H9 (cell line): ENCODE measurements around the gene MACC1. TPM values are rescaled to one million over a fixed set of nuclear protein-coding genes. Genes with fewer than 3 reads are reported as not detected.

Source experiments
- DNase-seq: peaks from one replicate; pipeline ENCODE4 v3.0.0-alpha.2; 2017
- H2AFZ ChIP-seq: one replicate; pipeline ENCODE4 v1.6.1; 2013; ENCODE audit warnings: mild to moderate bottlenecking, low read length, control low read depth, moderate library complexity
- H2AK5ac ChIP-seq: 2 replicates; pipeline ENCODE4 v1.6.1; 2013; ENCODE audit warnings: low read length, control low read depth, mixed read lengths; ENCODE audit not compliant: insufficient read length
- H2BK120ac ChIP-seq: one replicate; pipeline ENCODE4 v1.6.1; 2013; ENCODE audit warnings: low read depth, mild to moderate bottlenecking, low read length, control low read depth, inconsistent platforms; ENCODE audit not compliant: poor library complexity, severe bottlenecking
- H2BK12ac ChIP-seq: 2 replicates; pipeline ENCODE4 v1.6.1; 2013; ENCODE audit warnings: low read length, control low read depth, mixed read lengths, low read depth; ENCODE audit not compliant: insufficient read length
- H2BK15ac ChIP-seq: 2 replicates; pipeline ENCODE4 v1.6.1; 2013; ENCODE audit warnings: low read depth, low read length, control low read depth
- H2BK20ac ChIP-seq: one replicate; pipeline ENCODE4 v1.6.1; 2013; ENCODE audit warnings: low read depth, mild to moderate bottlenecking, low read length, control low read depth, inconsistent platforms; ENCODE audit not compliant: poor library complexity, severe bottlenecking
- H2BK5ac ChIP-seq: 2 replicates; pipeline ENCODE4 v1.6.1; 2013; ENCODE audit warnings: low read length, control low read depth, mixed read lengths; ENCODE audit not compliant: insufficient read length
- H3K14ac ChIP-seq: 2 replicates; pipeline ENCODE4 v1.6.1; 2013; ENCODE audit warnings: low read length, control low read depth; ENCODE audit not compliant: insufficient read depth
- H3K18ac ChIP-seq: 2 replicates; pipeline ENCODE4 v1.6.1; 2013; ENCODE audit warnings: low read depth, mild to moderate bottlenecking, mixed read lengths, low read length, control low read depth; ENCODE audit not compliant: insufficient read length
- H3K23ac ChIP-seq: 2 replicates; pipeline ENCODE4 v1.6.1; 2013; ENCODE audit warnings: low read length, control low read depth, mixed read lengths, low read depth; ENCODE audit not compliant: insufficient read length
- H3K23me2 ChIP-seq: 2 replicates; pipeline ENCODE4 v1.6.1; 2013; ENCODE audit warnings: low read depth, mild to moderate bottlenecking, mixed read lengths, low read length, control low read depth; ENCODE audit not compliant: insufficient read length, poor library complexity, severe bottlenecking
- H3K27ac ChIP-seq: 2 replicates; pipeline ENCODE4 v1.5.1; 2013; ENCODE audit warnings: low read length, control low read depth, mixed read lengths, low read depth; ENCODE audit not compliant: insufficient read length
- H3K27me3 ChIP-seq: 2 replicates; pipeline ENCODE4 v1.6.1; 2013; ENCODE audit warnings: low read length, control low read depth, inconsistent platforms; ENCODE audit not compliant: insufficient read depth
- H3K4ac ChIP-seq: 2 replicates; pipeline ENCODE4 v1.6.1; 2013; ENCODE audit warnings: low read depth, mild to moderate bottlenecking, control low read depth, inconsistent platforms, low read length, moderate library complexity
- H3K4me1 ChIP-seq: 2 replicates; pipeline ENCODE4 v1.6.1; 2013; ENCODE audit warnings: low read length, control low read depth, inconsistent platforms; ENCODE audit not compliant: insufficient read depth
- H3K4me2 ChIP-seq: 2 replicates; pipeline ENCODE4 v1.6.1; 2013; ENCODE audit warnings: low read length, control low read depth, mixed read lengths; ENCODE audit not compliant: insufficient read length, insufficient read depth
- H3K56ac ChIP-seq: 2 replicates; pipeline ENCODE4 v1.6.1; 2013; ENCODE audit warnings: low read depth, mild to moderate bottlenecking, mixed read lengths, low read length, control low read depth; ENCODE audit not compliant: insufficient read length
- H3K79me1 ChIP-seq: 2 replicates; pipeline ENCODE4 v1.6.1; 2013; ENCODE audit warnings: low read depth, mild to moderate bottlenecking, moderate library complexity, low read length, control low read depth, inconsistent platforms; ENCODE audit not compliant: insufficient read depth, poor library complexity, severe bottlenecking
- H3K79me2 ChIP-seq: 2 replicates; pipeline ENCODE4 v1.6.1; 2013; ENCODE audit warnings: low read length, control low read depth, inconsistent platforms; ENCODE audit not compliant: insufficient read depth
- H3K9ac ChIP-seq: 2 replicates; pipeline ENCODE4 v1.6.1; 2013; ENCODE audit warnings: low read length, control low read depth, mixed read lengths; ENCODE audit not compliant: insufficient read length; ENCODE audit errors: extremely low read depth
- H3K9me3 ChIP-seq: one replicate; pipeline ENCODE4 v1.6.1; 2013; ENCODE audit warnings: low read depth, low read length, inconsistent platforms; ENCODE audit not compliant: control insufficient read depth
- H3T11ph ChIP-seq: one replicate; pipeline ENCODE4 v1.6.1; 2013; ENCODE audit warnings: mild to moderate bottlenecking, low read length, control low read depth, inconsistent platforms
- H4K20me1 ChIP-seq: one replicate; pipeline ENCODE4 v1.6.1; 2013; ENCODE audit not compliant: control insufficient read depth, insufficient read length, insufficient read depth
- H4K5ac ChIP-seq: 2 replicates; pipeline ENCODE4 v1.6.1; 2013; ENCODE audit warnings: low read depth, mild to moderate bottlenecking, mixed read lengths, low read length, control low read depth; ENCODE audit not compliant: insufficient read length
- H4K8ac ChIP-seq: replicated peaks from 2 replicates; pipeline ENCODE4 v1.6.1; 2013; ENCODE audit warnings: low read length, control low read depth, mixed read lengths, low read depth; ENCODE audit not compliant: insufficient read length
- H4K91ac ChIP-seq: 2 replicates; pipeline ENCODE4 v1.6.1; 2013; ENCODE audit warnings: low read depth, mild to moderate bottlenecking, moderate library complexity, mixed read lengths, low read length, control low read depth; ENCODE audit not compliant: insufficient read length
- H3K27ac Mint-ChIP-seq, 3 experiments: 2 replicates in 2 of 3; 3 replicates in 1 of 3; pipeline ENCODE4 v1.8.0; 2020 to 2021; ENCODE audit warnings: mixed read lengths in 3 of 3, mild to moderate bottlenecking in 1 of 3, moderate library complexity in 1 of 3
- H3K27me3 Mint-ChIP-seq: 2 replicates; pipeline ENCODE4 v1.8.0; 2021; ENCODE audit warnings: low read depth, mild to moderate bottlenecking, moderate library complexity, mixed read lengths
- H3K36me3 Mint-ChIP-seq, 3 experiments: 2 replicates in 2 of 3; 3 replicates in 1 of 3; pipeline ENCODE4 v1.8.0; 2020 to 2021; ENCODE audit warnings: low read depth in 3 of 3, mixed read lengths in 3 of 3; ENCODE audit not compliant: insufficient read depth in 1 of 3
- H3K4me1 Mint-ChIP-seq, 2 experiments: 2 replicates each; pipeline ENCODE4 v1.8.0; 2020; ENCODE audit warnings: mixed read lengths in 2 of 2
- H3K4me3 Mint-ChIP-seq, 2 experiments: 2 replicates in 1 of 2; 3 replicates in 1 of 2; pipeline ENCODE4 v1.8.0; 2020 to 2021; ENCODE audit warnings: mild to moderate bottlenecking in 2 of 2, mixed read lengths in 2 of 2, moderate library complexity in 1 of 2
- H3K9me3 Mint-ChIP-seq, 2 experiments: 2 replicates in 1 of 2; 3 replicates in 1 of 2; pipeline ENCODE4 v1.8.0; 2020; ENCODE audit warnings: mild to moderate bottlenecking in 2 of 2, mixed read lengths in 2 of 2, moderate library complexity in 1 of 2
- WGBS: extraction: QIAGEN DNeasy Blood & Tissue Kit; methylation state at CpG from one replicate; pipeline ENCODE4 v1.1.7; 2013; ENCODE audit warnings: missing lambda C conversion rate, low lambda C conversion rate, mixed read lengths; ENCODE audit not compliant: insufficient read length; ENCODE audit errors: extremely low coverage; 5-methylcytosine and 5-hydroxymethylcytosine counted together
- total RNA-seq: library from RNA; stranded (reverse); gene quantifications from 2 replicates; pipeline ENCODE4 v1.2.1, GENCODE V29; 2021
- TF ChIP-seq, protein P1 (sequence below): fragments of 200-600 bp; sonication (generic); conservative IDR thresholded peaks from 3 replicates; pipeline ENCODE4 v1.8.0; 2021; ENCODE audit warnings: antibody characterized with exemption, mild to moderate bottlenecking

MACC1 gene
- total RNA-seq, 1 experiment from 2014 or later = 11.0 TPM

DNA sequence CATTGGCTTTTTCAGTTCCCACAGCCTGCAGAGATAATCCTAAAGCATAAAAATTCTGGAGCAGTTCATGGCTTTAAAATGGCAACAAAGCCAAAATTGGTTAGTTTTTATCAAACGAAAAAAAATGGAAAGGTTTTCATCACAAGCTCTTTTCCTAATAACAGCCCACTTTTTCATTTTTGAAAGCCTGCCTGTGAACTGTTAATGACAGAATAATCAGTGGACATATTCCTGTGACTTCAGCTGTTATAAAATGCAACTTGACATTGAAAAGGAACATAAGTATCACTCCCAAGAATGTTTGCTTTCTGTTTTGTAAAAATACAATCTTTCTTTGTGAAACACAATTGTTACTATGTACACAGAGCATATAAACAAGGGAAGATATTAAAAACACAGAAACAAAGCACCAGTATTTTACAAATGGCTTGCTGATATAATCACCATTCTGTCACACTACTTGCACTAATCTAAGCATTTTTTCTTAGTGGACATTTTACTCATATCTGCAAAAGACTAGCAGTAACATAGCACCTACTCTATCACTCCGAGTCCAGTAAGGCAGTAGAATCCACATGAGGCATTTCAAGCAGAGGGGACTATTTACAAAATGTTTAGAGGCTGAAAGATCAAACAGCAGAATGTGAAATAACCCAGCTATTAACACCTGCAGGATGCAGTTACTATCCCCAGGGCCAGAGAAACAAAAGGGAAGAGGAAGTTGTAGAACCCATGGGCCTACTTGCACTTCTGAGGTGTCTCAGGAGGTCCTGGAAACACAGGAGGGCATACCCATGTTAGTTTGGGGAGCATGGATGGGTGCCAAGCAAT lies 26.4 kb downstream of the MACC1 start:
- H3K9me3 ChIP-seq = no peaks in the 10 kb centered on the region
- no peak overlapping the region for H2BK5ac ChIP-seq
- H2AK5ac ChIP-seq = no peak overlapping the region
- H3K27ac ChIP-seq = no peak overlapping the region
- Mint-ChIP-seq H3K4me1 (peaks cover 8 to 9% of the 10 kb centered on the region in 2 experiments; a peak in 1 of 4 replicates), H3K9me3 (peaks cover 4 to 6% of the 10 kb centered on the region in 2 experiments; a peak in 3 of 5 replicates), H3K36me3 (peaks cover 5 to 11% (median 7%) of the 10 kb centered on the region in 3 experiments), H3K27me3 (no peaks in the 10 kb centered on the region), H3K27ac (no peak overlapping the region), H3K4me3 (no peak overlapping the region)
- DNase-seq = no peak
- no peak overlapping the region for H2BK15ac ChIP-seq
- no peak overlapping the region for H3K9ac ChIP-seq
- H2AFZ ChIP-seq = no peak overlapping the region
- no peaks in the 10 kb centered on the region for H3K79me1 ChIP-seq
- H2BK20ac ChIP-seq = no peak overlapping the region
- no peak overlapping the region for H2BK120ac ChIP-seq
- no peaks in the 10 kb centered on the region for H4K20me1 ChIP-seq
- no peak overlapping the region for H3T11ph ChIP-seq
- WGBS = no CpG with 5 or more reads among the region's 2 CpGs
- no peaks in the 10 kb centered on the region for H3K79me2 ChIP-seq
- H2BK12ac ChIP-seq = no peak overlapping the region
- H4K5ac ChIP-seq = no peak overlapping the region
- no peak overlapping the region for H3K14ac ChIP-seq
- no peak overlapping the region for H3K18ac ChIP-seq
- no peaks in the 10 kb centered on the region for H3K23me2 ChIP-seq
- H3K4me1 ChIP-seq = no peaks in the 10 kb centered on the region; the same call in 1 of the 2 replicates
- H3K4ac ChIP-seq = no peak overlapping the region
- no peaks in the 10 kb centered on the region for H3K27me3 ChIP-seq
- TF ChIP-seq, protein P1, sequence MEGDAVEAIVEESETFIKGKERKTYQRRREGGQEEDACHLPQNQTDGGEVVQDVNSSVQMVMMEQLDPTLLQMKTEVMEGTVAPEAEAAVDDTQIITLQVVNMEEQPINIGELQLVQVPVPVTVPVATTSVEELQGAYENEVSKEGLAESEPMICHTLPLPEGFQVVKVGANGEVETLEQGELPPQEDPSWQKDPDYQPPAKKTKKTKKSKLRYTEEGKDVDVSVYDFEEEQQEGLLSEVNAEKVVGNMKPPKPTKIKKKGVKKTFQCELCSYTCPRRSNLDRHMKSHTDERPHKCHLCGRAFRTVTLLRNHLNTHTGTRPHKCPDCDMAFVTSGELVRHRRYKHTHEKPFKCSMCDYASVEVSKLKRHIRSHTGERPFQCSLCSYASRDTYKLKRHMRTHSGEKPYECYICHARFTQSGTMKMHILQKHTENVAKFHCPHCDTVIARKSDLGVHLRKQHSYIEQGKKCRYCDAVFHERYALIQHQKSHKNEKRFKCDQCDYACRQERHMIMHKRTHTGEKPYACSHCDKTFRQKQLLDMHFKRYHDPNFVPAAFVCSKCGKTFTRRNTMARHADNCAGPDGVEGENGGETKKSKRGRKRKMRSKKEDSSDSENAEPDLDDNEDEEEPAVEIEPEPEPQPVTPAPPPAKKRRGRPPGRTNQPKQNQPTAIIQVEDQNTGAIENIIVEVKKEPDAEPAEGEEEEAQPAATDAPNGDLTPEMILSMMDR = no peak
- H4K8ac ChIP-seq = no peak overlapping the region
- no peak overlapping the region for H3K4me2 ChIP-seq
- no peak overlapping the region for H3K23ac ChIP-seq
- no peak overlapping the region for H4K91ac ChIP-seq
- H3K56ac ChIP-seq = no peak overlapping the region
